HG03469 (cell line): ENCODE data around the gene MAN1A1.
"Not testable (repeated sequence)": the region's sequence is repeated elsewhere in the genome, so short reads cannot be mapped to it uniquely, and the experiment has no call there.

Experiments used
- ATAC-seq: cut with Tn5 transposase; IDR thresholded peaks from one replicate; pipeline ENCODE4 v1.9.1; 2021; ENCODE audit warnings: mild to moderate bottlenecking, moderate library complexity, moderate number of reproducible peaks; ENCODE audit not compliant: unreplicated experiment

MAN1A1 gene

GRCh38 chr6:119174879-119175817 lies 174.4 kb downstream of the MAN1A1 start:
- no peak for ATAC-seq

- no peak for ATAC-seq
These were observed 175.5 kb downstream of the MAN1A1 start for GRCh38 chr6:119174085-119174445.

- no peak for ATAC-seq
These were observed 176.1 kb downstream of the MAN1A1 start for GRCh38 chr6:119173249-119174084.

- ATAC-seq, result no peak
These were observed 176.7 kb downstream of the MAN1A1 start for GRCh38 chr6:119172824-119173223.

- no peak for ATAC-seq
These were observed 177.5 kb downstream of the MAN1A1 start for GRCh38 chr6:119171864-119172588.

- ATAC-seq, result no peak
These were observed 178.3 kb downstream of the MAN1A1 start for GRCh38 chr6:119171088-119171841.

GRCh38 chr6:119170447-119171087 lies 179.0 kb downstream of the MAN1A1 start:
- ATAC-seq, result no peak

GRCh38 chr6:119170103-119170446 lies 179.5 kb downstream of the MAN1A1 start:
- ATAC-seq, result no peak

GRCh38 chr6:119169355-119169754 lies 180.2 kb downstream of the MAN1A1 start:
- not testable (repeated sequence) for ATAC-seq

- no peak for ATAC-seq
These were observed 183.4 kb downstream of the MAN1A1 start for GRCh38 chr6:119166024-119166784.

- ATAC-seq, result no peak
These were observed 186.6 kb downstream of the MAN1A1 start for GRCh38 chr6:119163006-119163405.

GRCh38 chr6:119162134-119162775 lies 187.3 kb downstream of the MAN1A1 start:
- ATAC-seq, result peak; percentile 69

- ATAC-seq, result no peak
These were observed 188.1 kb downstream of the MAN1A1 start for GRCh38 chr6:119161438-119161837.

- ATAC-seq, result no peak
These were observed 188.7 kb downstream of the MAN1A1 start for GRCh38 chr6:119160911-119161310.

GRCh38 chr6:119158057-119158848 lies 191.3 kb downstream of the MAN1A1 start:
- no peak for ATAC-seq

- no peak for ATAC-seq
These were observed 192.1 kb downstream of the MAN1A1 start for GRCh38 chr6:119157506-119157815.

GRCh38 chr6:119156757-119157505 lies 192.6 kb downstream of the MAN1A1 start:
- no peak for ATAC-seq
